K562 (cell line): ENCODE data around the gene ATP2B1. TPM values are rescaled to one million over a fixed set of nuclear protein-coding genes. Genes with fewer than 3 reads are reported as not detected.
A peak's percentile ranks its signal among the peaks of the same experiment; 100 is the strongest.

Source experiments
- ATAC-seq: fragments of 200-7000 bp; cut with Tn5 transposase; 3 replicates; pipeline ENCODE4 v1.9.1; 2020; ENCODE audit warnings: moderate library complexity
- BruUV-seq: library from RNA; stranded (reverse); fragments of 400-500 nt; replicated peaks from 2 replicates; lab custom pipeline; 2021; lab: Mats Ljungman, UMichigan
- CTCF ChIA-PET: fragments of 300-600 bp; formaldehyde crosslinking; extraction: SDS; loops from one replicate; lab custom pipeline; 2021; ENCODE audit warnings: low intra/inter-chr PET ratio; lab: Yijun Ruan, JAX
- POLR2A ChIA-PET: fragments of 300-600, 350-650 bp; sonication (Branson Sonifier 250); formaldehyde crosslinking; extraction: SDS; loops from one replicate; lab custom pipeline; 2021; ENCODE audit warnings: antibody characterized with exemption, inconsistent platforms; lab: Yijun Ruan, JAX
- DNase-seq, 4 experiments: peaks; one replicate each; pipeline versions ENCODE4 v3.0.0 to v3.0.0-alpha.2; 2011 to 2018; ENCODE audit warnings: low spot score in 3 of 4, mixed read lengths in 3 of 4; ENCODE audit errors: extremely low read depth in 1 of 4
- FAIRE-seq: peaks from 2 replicates; lab custom pipeline; 2011; peaks lifted over from hg19 to GRCh38; lab: Jason Lieb, UNC
- H2AFZ ChIP-seq: 2 replicates; pipeline ENCODE4 v1.6.0; 2011; ENCODE audit warnings: low read depth, low read length, control low read depth, inconsistent platforms
- H3K27ac ChIP-seq: fragments of 200-600 bp; 3 replicates; pipeline ENCODE4 v1.8.0; 2011; ENCODE audit warnings: low read depth, mild to moderate bottlenecking, control low read depth, inconsistent platforms, low read length, moderate library complexity, mixed read lengths; ENCODE audit errors: extremely low read depth
- H3K27me3 ChIP-seq, 2 experiments: fragments of 300-600 bp in 1 of 2; 2 replicates in 1 of 2; 3 replicates in 1 of 2; pipeline versions ENCODE4 v1.6.0 to v1.8.0; 2011; ENCODE audit warnings: inconsistent platforms in 2 of 2, low read length in 2 of 2, mild to moderate bottlenecking in 1 of 2, mixed read lengths in 1 of 2, moderate library complexity in 1 of 2; ENCODE audit not compliant: control insufficient read depth in 2 of 2, insufficient read depth in 2 of 2
- H3K36me3 ChIP-seq: fragments of 300-600 bp; 3 replicates; pipeline ENCODE4 v1.8.0; 2011; ENCODE audit warnings: mild to moderate bottlenecking, low read length, inconsistent platforms; ENCODE audit not compliant: control insufficient read depth, insufficient read depth
- H3K4me1 ChIP-seq, 2 experiments: fragments of 200-600 bp in 1 of 2; replicated peaks in 1 of 2; 2 replicates in 1 of 2; 3 replicates in 1 of 2; pipeline versions ENCODE4 v1.5.1 to v1.8.0; 2011; ENCODE audit warnings: inconsistent platforms in 2 of 2, low read length in 2 of 2, mild to moderate bottlenecking in 1 of 2, mixed read lengths in 1 of 2, moderate library complexity in 1 of 2; ENCODE audit not compliant: control insufficient read depth in 2 of 2, insufficient read depth in 2 of 2
- H3K4me2 ChIP-seq: 2 replicates; pipeline ENCODE4 v1.6.1; 2011; ENCODE audit warnings: low read length, control low read depth, inconsistent platforms, mixed read lengths; ENCODE audit not compliant: insufficient read depth
- H3K4me3 ChIP-seq: fragments of 200-600 bp; sonication (generic), shearing (Covaris generic); 2 replicates; pipeline ENCODE4 v1.5.1; 2016; ENCODE audit warnings: control low read depth, inconsistent platforms
- H3K79me2 ChIP-seq: fragments of 200-600 bp; 3 replicates; pipeline ENCODE4 v1.8.0; 2011; ENCODE audit warnings: low read length, inconsistent platforms; ENCODE audit not compliant: control insufficient read depth, insufficient read depth
- H3K9ac ChIP-seq, 2 experiments: 2 replicates each; pipeline versions ENCODE4 v1.6.0 to v1.6.1; 2011; ENCODE audit warnings: low read depth in 2 of 2, low read length in 2 of 2, control low read depth in 1 of 2, inconsistent platforms in 1 of 2, mild to moderate bottlenecking in 1 of 2, mixed read lengths in 1 of 2; ENCODE audit not compliant: insufficient read depth in 1 of 2
- H3K9me1 ChIP-seq: one replicate; pipeline ENCODE4 v1.6.0; 2011; ENCODE audit warnings: inconsistent platforms, mild to moderate bottlenecking, low read length, moderate library complexity; ENCODE audit not compliant: control insufficient read depth, insufficient read depth
- H3K9me3 ChIP-seq: replicated peaks from 2 replicates; pipeline ENCODE4 v1.5.1; 2011; ENCODE audit warnings: low read depth, low read length, inconsistent platforms; ENCODE audit not compliant: control insufficient read depth, insufficient read depth
- H4K20me1 ChIP-seq: replicated peaks from 2 replicates; pipeline ENCODE4 v1.6.1; 2011; ENCODE audit warnings: low read length, inconsistent platforms, mixed read lengths; ENCODE audit not compliant: control insufficient read depth, insufficient read depth
- BCOR ChIP-seq: fragments of 450-650 bp; IDR thresholded peaks from 2 replicates; pipeline ENCODE4 v1.6.1; 2016
- C11orf30 ChIP-seq: fragments of 450-650 bp; IDR thresholded peaks from 2 replicates; pipeline ENCODE4 v1.6.1; 2016; ENCODE audit warnings: low read depth, mild to moderate bottlenecking
- CREB3 ChIP-seq: fragments of 450-650 bp; conservative IDR thresholded peaks from 2 replicates; pipeline ENCODE4 v1.6.1; 2016; ENCODE audit warnings: missing genetic modification characterization, low read depth, mild to moderate bottlenecking, missing compliant biosample characterization, moderate library complexity
- E2F3 ChIP-seq: fragments of 250-450 bp; sonication (Bioruptor Pico); IDR thresholded peaks from 2 replicates; pipeline ENCODE4 v1.4.0; 2020; ENCODE audit warnings: mild to moderate bottlenecking
- GTF3C2 ChIP-seq: IDR thresholded peaks from 3 replicates; pipeline ENCODE4 v1.6.1; 2011; ENCODE audit warnings: borderline replicate concordance, mild to moderate bottlenecking, moderate library complexity; ENCODE audit not compliant: insufficient read length; ENCODE audit errors: extremely low read depth
- HDAC8 ChIP-seq: fragments of 450-650 bp; IDR thresholded peaks from 2 replicates; pipeline ENCODE4 v1.6.1; 2016; ENCODE audit warnings: mild to moderate bottlenecking, missing genetic modification characterization, moderate library complexity, missing compliant biosample characterization
- NR2C1 ChIP-seq, 2 experiments: fragments of 450-650 bp; IDR thresholded peaks; 2 replicates each; pipeline ENCODE4 v1.6.1; 2017; ENCODE audit warnings: mild to moderate bottlenecking in 2 of 2, antibody characterized with exemption in 1 of 2, inconsistent platforms in 1 of 2, missing compliant biosample characterization in 1 of 2, missing genetic modification characterization in 1 of 2
- ZC3H4 ChIP-seq: sonication (generic); formaldehyde crosslinking; IDR thresholded peaks from 2 replicates; pipeline ENCODE4 v1.9.0; 2021; ENCODE audit warnings: missing genetic modification reagents, borderline replicate concordance
- ZNF407 ChIP-seq: fragments of 450-650 bp; IDR thresholded peaks from 2 replicates; pipeline ENCODE4 v1.6.1; 2016; ENCODE audit warnings: low read depth
- WGBS: fragments of 100-300 bp; shearing (Covaris generic); methylation state at CpG from one replicate; pipeline ENCODE4 v1.1.6; 2016; ENCODE audit warnings: low coverage, mixed read lengths; ENCODE audit not compliant: insufficient coverage; ENCODE audit errors: missing lambda C conversion rate; 5-methylcytosine and 5-hydroxymethylcytosine counted together
- in situ Hi-C: fragments of 300-500 bp; cut with MboI; formaldehyde crosslinking; loops from 4 replicates; pipeline ENCODE4 v1.15.0; 2018; ENCODE audit warnings: inconsistent platforms, mixed read lengths
- intact Hi-C: fragments of 100-400 bp; cut with micrococcal nuclease; formaldehyde crosslinking; loops from 2 replicates; pipeline ENCODE4 v1.14.2; 2022
- polyA plus RNA-seq, 8 experiments: library from polyadenylated mRNA; depleted of rRNA in 4 of 8; stranded (reverse) in 5 of 8; unstranded in 3 of 8; fragments of >200 nt; fragmentation: Nextera tagmentation in 2 of 8; fragmentation: Illumina TruSeq in 1 of 8; extraction: Ambion mirVana in 2 of 8; extraction: Trizol in 1 of 8; gene quantifications; 2 replicates each; pipeline versions ENCODE4 v1.2.1 to v1.2.3, GENCODE V29; 2011 to 2014; ENCODE audit warnings: inconsistent platforms in 1 of 8, missing spikeins in 1 of 8
- total RNA-seq, 7 experiments: library from RNA; depleted of rRNA in 6 of 7; stranded (reverse); fragments of >200 nt in 6 of 7; fragmentation: Illumina TruSeq in 2 of 7; extraction: Trizol in 2 of 7; gene quantifications; 2 replicates each; pipeline versions ENCODE4 v1.2.1 to v1.2.3, GENCODE V29; 2011 to 2021; ENCODE audit warnings: low replicate concordance in 1 of 7

ATP2B1 gene
- total and polyA plus RNA-seq, 9 of the 15 experiments (the other 6 are each of a cell fraction or from before 2014, with no cell fraction given), result 8.6 to 39.0 (median 27.8) TPM

GRCh38 chr12:89573051-89573810 is 135.4 kb downstream of the ATP2B1 start:
- intact Hi-C loops, result no loop called here
- Histone ChIP-seq H3K79me2 (no peaks in the 10 kb centered on the region), H3K9me3 (no peaks in the 10 kb centered on the region), H2AFZ (peak overlapping the region; percentile 90; the same call in 1 of the 2 replicates), H3K4me3 (no peak overlapping the region), H3K36me3 (no peaks in the 10 kb centered on the region; the same call in 2 of the 3 replicates), H3K9me1 (no peaks in the 10 kb centered on the region), H3K4me1 (peaks cover 0 to 39% of the 10 kb centered on the region in 2 experiments; a peak in 4 of 5 replicates), H3K4me2 (no peak overlapping the region), H3K27ac (no peak overlapping the region), H3K9ac (no peak overlapping the region), H4K20me1 (no peaks in the 10 kb centered on the region), H3K27me3 (no peaks in the 10 kb centered on the region)
- ChIA-PET CTCF (no interaction called here), POLR2A (no interaction called here)
- FAIRE-seq (no peak), DNase-seq (no peak), ATAC-seq (no peak)
- in situ Hi-C loops, result no loop called here
- WGBS, result 77% methylated on average over 5 of the region's 5 CpGs
- no TSS peak for BruUV-seq
- no peak for TF ChIP-seq HDAC8 (tag)
- no peak for TF ChIP-seq C11orf30
- no peak for TF ChIP-seq ZC3H4 (CRISPR knock-in tag)
- no peak for TF ChIP-seq CREB3 (tag)
- TF ChIP-seq NR2C1 (IDR thresholded peaks at IDR 0.05), result no peak
- TF ChIP-seq NR2C1 (tag; IDR thresholded peaks at IDR 0.05), result no peak
- no peak for TF ChIP-seq E2F3 (CRISPR knock-in tag)
- no peak for TF ChIP-seq ZNF407
- TF ChIP-seq BCOR, result no peak
- TF ChIP-seq GTF3C2, result no peak
